PC-3 (cell line): Measurements from ENCODE around the gene RBM12.

Experiments
- CTCF ChIP-seq: fragments of 300-600 bp; sonication (generic); conservative IDR thresholded peaks from 2 replicates; pipeline ENCODE4 v1.5.1; 2017; ENCODE audit warnings: antibody characterized with exemption, low read depth, mild to moderate bottlenecking, low read length
- EZH2 ChIP-seq: fragments of 300-600 bp; sonication (generic); IDR thresholded peaks from one replicate; pipeline ENCODE4 v1.6.1; 2017; ENCODE audit warnings: antibody characterized with exemption, mild to moderate bottlenecking, low read length; ENCODE audit not compliant: unreplicated experiment

- peak; percentile 32; the same call in 1 of the 2 replicates for TF ChIP-seq CTCF
- TF ChIP-seq EZH2, result no peak
These were observed 43.1 kb downstream of the RBM12 start for GRCh38 chr20:35621560-35621946.
